Activated CD8-positive, alpha-beta memory T cell treated with anti-CD3 and anti-CD28 coated beads for 1 hour (primary cell): Measurements from ENCODE around the gene MALRD1.

Experiments used
- DNase-seq, 2 donors: peaks; one replicate each; pipeline ENCODE4 v3.0.0-alpha.2; 2020; ENCODE audit warnings: low read depth in 1 of 2; ENCODE audit errors: extremely low read depth in 1 of 2

Gene MALRD1

DNA sequence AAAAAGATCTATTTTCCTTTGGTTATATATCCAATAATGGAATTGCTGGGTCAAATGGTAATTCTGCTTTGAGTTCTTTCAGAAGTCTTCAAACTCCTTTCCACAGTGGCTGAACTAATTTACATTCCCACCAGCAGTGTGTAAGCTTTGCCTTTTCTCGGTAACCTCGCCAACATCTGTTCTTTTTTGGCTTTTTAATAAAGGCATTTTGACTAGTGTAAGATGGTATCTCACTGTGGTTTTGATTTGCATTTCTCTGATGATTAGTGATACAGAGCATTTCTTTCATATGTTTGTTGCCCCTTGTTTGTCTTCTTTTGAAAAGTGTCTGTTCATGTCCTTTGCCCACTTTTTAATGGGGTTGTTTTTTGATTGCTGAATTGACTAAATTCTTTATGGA lies 285.0 kb downstream of the MALRD1 start:
- no peak for DNase-seq

DNA sequence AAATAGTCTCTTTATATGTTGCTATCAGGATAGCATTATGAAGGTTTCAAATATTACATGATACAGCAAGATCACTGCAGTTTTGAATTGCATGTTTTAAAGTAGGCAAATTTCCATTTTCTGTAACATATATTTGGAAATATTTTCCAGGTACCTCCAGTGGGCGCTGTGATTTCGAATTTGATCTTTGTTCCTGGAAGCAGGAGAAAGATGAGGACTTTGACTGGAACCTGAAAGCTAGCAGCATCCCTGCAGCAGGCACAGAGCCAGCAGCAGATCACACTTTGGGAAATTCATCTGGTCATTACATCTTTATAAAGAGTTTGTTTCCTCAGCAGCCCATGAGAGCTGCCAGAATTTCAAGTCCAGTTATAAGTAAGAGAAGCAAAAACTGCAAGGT lies 299.0 kb downstream of the MALRD1 start:
- no peak for DNase-seq

DNA sequence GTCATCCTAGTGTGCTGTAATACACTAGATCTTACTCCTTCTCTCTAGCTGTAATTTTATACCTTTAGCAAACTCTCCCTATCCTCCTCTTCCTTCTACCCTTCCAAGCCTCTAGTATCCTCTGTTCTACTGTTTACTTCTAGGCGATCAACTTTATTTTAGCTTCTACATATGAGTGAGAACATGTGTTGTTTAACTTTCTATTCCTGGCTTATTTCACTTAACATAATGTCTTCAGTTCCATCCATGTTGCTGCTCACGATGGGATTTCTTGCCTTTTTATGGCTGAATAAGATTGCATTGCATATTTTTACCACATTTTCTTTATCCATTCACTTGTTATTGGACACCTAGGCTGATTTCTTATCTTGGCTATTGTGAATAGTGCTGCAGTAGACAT lies 318.6 kb downstream of the MALRD1 start:
- no peak for DNase-seq

GRCh38 chr10:19373988-19374387 lies 325.4 kb downstream of the MALRD1 start:
- no peak for DNase-seq

GRCh38 chr10:19385846-19386450 lies 337.3 kb downstream of the MALRD1 start:
- no peak for DNase-seq

DNA sequence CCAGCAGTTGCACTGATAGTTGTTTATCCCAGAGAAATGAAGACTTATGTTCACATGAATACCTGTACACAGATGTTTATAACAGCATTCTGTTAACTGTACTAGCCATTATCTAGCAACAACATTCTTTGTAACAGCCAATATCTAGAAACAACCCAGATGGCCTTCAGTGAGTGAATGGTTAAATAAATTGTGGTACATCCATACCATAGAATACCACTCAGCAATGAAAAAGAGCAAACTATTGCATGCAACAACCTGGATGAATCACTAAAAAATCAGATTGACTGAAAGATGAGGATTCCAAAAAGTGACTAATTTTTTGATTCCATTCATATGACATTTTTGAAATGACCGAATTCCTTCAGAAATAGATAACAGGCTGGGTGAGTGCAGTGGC lies 360.3 kb downstream of the MALRD1 start:
- DNase-seq: no peak

DNA sequence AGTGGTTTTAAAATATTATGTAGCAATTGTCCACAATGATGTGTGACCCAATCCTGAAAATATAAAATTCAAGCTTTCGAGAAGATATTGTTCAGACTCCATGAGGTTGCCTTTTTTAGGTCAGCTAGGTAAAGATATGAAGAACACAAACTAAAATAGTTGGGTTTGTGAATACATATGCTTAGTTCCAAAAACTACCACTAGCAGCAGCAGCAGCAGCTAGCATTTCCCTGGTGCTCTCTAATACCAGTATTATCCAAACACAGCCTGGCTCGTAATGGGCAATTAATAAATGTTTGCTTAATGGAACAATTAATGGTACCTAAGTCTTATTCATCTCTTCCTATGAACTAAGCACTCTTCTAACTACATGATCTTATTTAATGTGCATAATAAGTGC lies 362.5 kb downstream of the MALRD1 start:
- no peak for DNase-seq

GRCh38 chr10:19412531-19412930 lies 363.9 kb downstream of the MALRD1 start:
- no peak for DNase-seq

GRCh38 chr10:19416164-19416563 lies 367.6 kb downstream of the MALRD1 start:
- DNase-seq: no peak

DNA sequence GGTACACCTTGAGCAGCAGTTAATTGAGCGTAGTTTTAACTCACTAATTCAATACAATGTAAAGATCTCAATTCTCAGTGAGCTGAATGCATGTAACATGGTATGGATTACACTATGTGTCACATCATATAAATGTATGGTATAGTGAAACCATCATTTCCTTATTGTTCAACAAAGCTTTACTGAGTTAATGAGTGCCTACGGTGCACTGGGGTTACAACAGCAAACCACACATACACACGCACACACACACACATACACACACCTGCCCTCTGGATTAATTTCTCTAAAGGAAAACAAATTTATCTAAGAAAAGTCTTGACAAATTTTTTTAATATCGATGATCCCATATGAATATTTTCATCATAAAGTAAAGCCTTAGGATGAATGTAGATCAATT lies 369.1 kb downstream of the MALRD1 start:
- DNase-seq: no peak

DNA sequence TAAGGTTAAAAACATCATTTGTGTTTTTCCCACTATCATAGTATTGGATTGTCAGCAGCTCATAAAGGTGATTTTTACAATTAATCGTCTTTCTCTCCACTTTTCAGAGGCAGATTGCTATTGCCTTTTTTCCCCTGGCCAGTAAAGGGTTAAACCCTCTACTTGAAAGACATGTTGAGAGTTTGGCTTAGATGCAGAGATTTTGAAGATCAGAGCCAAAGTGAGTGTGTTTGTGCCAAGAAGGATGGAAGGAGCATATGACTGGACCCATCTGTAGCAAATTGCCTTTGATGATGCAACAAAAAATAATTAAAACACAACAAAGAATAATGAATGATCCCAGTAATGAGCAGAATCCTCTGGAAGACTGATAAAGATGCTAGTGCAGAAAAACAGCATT lies 373.1 kb downstream of the MALRD1 start:
- no peak for DNase-seq

DNA sequence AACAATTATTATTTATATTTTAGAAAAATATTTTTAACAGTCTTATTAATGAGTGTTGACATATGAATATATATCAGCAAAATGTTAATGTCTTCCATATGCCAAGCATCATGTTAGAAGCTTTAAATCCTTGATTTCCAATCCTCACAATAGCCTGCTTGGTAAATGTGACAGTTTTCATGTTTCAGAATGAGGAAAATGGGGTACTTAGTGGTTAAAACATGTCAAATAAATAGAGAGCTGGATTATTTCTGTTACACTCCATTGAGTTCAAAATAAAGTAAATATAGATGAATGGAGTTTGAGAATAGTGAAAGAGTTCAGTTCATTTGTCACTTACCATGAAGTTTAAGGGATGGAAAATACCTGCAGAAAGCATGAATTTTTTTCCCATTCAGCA lies 377.4 kb downstream of the MALRD1 start:
- DNase-seq: no peak

DNA sequence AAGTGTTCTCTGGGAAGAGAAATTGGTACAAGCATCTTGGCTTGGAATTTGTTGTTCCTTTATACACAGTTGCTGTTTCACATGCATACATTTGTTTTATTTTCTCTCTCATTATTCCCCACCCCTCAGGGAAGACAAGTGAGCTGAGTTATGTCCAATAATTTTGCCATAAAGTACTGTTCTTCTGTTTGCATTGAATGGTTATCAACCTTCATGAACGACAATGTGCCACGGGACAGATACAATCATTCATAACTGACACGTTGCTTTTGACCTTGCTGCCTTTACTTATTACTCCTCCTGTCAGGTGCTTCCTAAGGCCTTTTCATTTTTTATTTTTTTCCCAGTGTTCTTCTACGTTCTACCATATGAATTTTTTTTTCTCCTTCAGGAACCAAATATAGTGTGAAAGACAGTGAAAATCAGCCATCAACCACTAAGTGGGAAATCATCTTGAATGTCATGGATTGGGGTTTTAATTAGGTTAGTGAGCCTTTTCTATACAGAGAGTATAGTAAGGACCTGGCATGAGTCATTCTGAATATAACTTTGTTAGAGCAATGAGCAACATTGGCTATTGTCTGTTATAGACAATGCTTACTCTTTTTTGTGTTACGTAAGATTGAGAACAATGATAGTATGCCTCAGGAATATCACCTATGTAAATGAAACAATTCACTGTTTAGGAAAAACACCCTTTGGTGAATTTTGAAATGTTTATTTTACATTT lies 383.2 kb downstream of the MALRD1 start:
- DNase-seq: no peak

- DNase-seq: no peak
Observed at GRCh38 chr10:19449860-19450259, 401.3 kb downstream of the MALRD1 start.

DNA sequence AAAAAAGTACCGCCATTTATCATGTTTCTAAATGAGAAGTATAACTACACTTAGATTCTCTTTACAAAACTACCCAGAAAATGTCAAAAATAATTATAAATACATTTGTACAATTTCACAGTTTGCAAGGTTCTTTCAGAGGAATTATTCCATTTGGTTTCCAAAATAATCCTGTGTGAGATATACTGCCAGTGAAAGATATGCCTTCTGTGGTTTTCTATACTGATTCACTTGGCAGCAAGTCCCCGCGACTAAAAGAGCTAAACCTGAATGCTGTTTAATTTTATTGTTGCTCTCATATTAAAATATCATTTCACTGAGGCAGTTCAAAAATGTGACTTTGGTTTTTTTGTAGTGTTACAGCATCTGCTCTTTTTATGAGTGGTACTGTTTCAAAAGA lies 402.8 kb downstream of the MALRD1 start:
- DNase-seq: no peak

GRCh38 chr10:19451937-19452336 lies 403.3 kb downstream of the MALRD1 start:
- DNase-seq: no peak

DNA sequence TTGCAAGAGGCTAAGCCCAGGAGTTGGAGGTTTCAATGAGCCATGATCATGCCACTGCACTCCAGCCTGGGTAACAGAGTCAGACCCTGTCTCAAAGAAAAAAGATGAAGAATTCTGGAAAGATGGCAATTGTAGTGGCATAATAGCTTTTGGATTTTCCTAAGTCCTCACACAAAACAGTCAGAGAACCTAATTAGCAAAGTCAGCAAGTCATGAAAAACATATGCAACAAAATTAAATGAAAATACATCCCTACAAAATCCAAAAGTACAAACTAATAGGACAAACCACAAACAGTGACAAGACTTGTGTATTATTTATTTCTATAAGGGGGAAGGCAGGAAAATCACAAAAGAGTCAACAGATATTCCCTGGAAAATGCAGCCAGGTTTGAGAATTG lies 405.4 kb downstream of the MALRD1 start:
- no peak for DNase-seq

GRCh38 chr10:19461588-19461987 lies 413.0 kb downstream of the MALRD1 start:
- DNase-seq: no peak

GRCh38 chr10:19466709-19467108 lies 418.1 kb downstream of the MALRD1 start:
- DNase-seq: no peak

DNA sequence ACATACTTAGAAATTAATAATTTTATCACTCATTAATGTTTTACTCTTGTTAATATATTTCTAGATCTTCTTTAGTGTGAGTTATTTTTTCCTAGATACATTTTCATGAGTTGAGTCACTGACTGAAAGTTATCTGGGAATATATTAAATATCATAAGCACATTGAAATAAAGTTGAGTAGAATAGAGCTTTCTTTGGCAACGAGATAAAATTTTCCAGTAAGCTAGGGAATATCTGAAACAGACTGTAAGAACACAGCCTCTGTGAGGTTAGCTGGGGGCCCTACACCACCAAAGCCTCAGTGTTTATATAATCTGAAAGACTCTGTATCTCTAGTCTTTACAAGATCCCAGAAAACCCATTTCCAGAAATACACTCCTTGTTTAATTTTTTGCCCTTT lies 419.8 kb downstream of the MALRD1 start:
- no peak for DNase-seq

GRCh38 chr10:19469521-19469920 lies 420.9 kb downstream of the MALRD1 start:
- DNase-seq: no peak

DNA sequence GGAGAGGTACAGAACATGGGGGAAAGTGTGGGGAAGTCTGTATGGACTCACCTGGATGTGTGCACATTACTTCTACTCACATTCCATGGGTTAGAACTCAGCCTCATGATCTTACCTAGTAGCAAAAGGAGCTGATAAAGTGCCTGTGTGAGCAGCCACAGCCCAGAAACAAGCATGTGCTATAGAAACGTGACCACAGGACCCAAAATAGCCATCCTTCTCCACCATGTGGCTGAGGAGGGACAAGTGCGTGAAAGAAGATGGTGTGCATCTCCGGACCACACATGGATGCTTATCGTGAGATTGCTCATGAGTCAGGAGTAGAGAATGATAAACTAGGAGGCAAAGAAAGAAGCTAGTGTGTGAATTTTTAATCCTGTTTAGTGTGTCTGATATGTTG lies 431.3 kb downstream of the MALRD1 start:
- no peak for DNase-seq

- DNase-seq: no peak
Observed at GRCh38 chr10:19480353-19480752, 431.8 kb downstream of the MALRD1 start.
